Liver (tissue), 3 donors: Measurements from ENCODE around the gene ENOX2.

Source experiments
- EGR1 ChIP-seq, 2 donors: IDR thresholded peaks; 2 replicates each; pipeline ENCODE4 v1.6.1; 2016 to 2018; ENCODE audit warnings: antibody characterized with exemption in 2 of 2, low read depth in 2 of 2
- GABPA ChIP-seq, 2 donors: IDR thresholded peaks in 1 of 2; conservative IDR thresholded peaks in 1 of 2; 2 replicates each; pipeline ENCODE4 v1.6.1; 2016; ENCODE audit warnings: antibody characterized with exemption in 2 of 2, mild to moderate bottlenecking in 1 of 2, moderate library complexity in 1 of 2
- NR2F2 ChIP-seq: IDR thresholded peaks from 2 replicates; pipeline ENCODE4 v1.6.1; 2016; ENCODE audit warnings: antibody characterized with exemption
- RAD21 ChIP-seq, 2 donors: IDR thresholded peaks; 2 replicates each; pipeline ENCODE4 v1.6.1; 2016; ENCODE audit warnings: antibody characterized with exemption in 2 of 2, mild to moderate bottlenecking in 2 of 2
- RXRA ChIP-seq, 2 donors: IDR thresholded peaks; 2 replicates each; pipeline ENCODE4 v1.6.1; 2017 to 2018; ENCODE audit warnings: antibody characterized with exemption in 2 of 2, mild to moderate bottlenecking in 1 of 2
- YY1 ChIP-seq: IDR thresholded peaks from 2 replicates; pipeline ENCODE4 v1.6.1; 2016; ENCODE audit warnings: antibody characterized with exemption, mild to moderate bottlenecking
- TF ChIP-seq, protein P1 (sequence below): fragments of 150-350 bp; IDR thresholded peaks from 2 replicates; pipeline ENCODE4 v1.5.1; 2017; ENCODE audit warnings: improper control_type of control experiment, low read depth, low read length; ENCODE audit not compliant: missing input control
- TF ChIP-seq, protein P2 (sequence below): IDR thresholded peaks from 2 replicates; pipeline ENCODE4 v1.6.1; 2016; ENCODE audit warnings: antibody characterized with exemption
- TF ChIP-seq, protein P3 (sequence below): IDR thresholded peaks from 2 replicates; pipeline ENCODE4 v1.6.1; 2016; ENCODE audit warnings: antibody characterized with exemption, mild to moderate bottlenecking
- TF ChIP-seq, protein P4 (sequence below): IDR thresholded peaks from 2 replicates; pipeline ENCODE4 v1.6.1; 2016; ENCODE audit warnings: antibody characterized with exemption
- TF ChIP-seq, protein P5 (sequence below): IDR thresholded peaks from 2 replicates; pipeline ENCODE4 v1.6.1; 2016; ENCODE audit warnings: antibody characterized with exemption
- donor health status: healthy.
- donor health status: healthy.

DNA sequence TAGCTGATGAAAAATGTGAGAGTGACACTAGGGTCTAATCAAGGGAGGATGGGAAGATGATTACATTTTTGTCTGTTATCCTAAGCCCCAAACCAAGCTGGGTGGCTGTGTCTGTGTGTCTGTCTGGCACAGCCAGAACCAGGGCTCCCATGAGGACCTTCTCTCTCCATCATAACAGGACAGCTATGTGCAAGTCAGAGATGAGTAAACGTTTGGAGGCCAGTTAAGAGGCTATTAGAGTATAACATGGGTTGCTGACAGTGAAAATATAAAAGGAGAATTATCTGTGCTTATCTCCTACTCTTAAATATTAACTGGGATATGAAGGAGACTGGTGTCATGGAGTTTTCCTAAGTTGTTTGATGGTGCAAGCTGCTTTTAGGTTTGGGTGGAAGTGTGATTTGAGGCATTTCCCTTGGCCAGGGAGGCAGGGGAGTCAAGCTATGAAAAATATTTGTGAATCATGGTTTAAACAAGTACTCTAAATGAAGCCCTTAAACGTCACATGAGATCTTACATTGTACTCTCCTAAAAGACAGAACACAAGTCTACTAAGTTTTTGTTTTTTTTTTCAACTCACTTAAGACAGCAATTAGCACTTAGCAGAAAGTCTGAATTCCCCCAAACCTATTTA lies 156.2 kb downstream of the ENOX2 start:
- TF ChIP-seq, protein P1, sequence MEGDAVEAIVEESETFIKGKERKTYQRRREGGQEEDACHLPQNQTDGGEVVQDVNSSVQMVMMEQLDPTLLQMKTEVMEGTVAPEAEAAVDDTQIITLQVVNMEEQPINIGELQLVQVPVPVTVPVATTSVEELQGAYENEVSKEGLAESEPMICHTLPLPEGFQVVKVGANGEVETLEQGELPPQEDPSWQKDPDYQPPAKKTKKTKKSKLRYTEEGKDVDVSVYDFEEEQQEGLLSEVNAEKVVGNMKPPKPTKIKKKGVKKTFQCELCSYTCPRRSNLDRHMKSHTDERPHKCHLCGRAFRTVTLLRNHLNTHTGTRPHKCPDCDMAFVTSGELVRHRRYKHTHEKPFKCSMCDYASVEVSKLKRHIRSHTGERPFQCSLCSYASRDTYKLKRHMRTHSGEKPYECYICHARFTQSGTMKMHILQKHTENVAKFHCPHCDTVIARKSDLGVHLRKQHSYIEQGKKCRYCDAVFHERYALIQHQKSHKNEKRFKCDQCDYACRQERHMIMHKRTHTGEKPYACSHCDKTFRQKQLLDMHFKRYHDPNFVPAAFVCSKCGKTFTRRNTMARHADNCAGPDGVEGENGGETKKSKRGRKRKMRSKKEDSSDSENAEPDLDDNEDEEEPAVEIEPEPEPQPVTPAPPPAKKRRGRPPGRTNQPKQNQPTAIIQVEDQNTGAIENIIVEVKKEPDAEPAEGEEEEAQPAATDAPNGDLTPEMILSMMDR, result no peak
- TF ChIP-seq, protein P2, sequence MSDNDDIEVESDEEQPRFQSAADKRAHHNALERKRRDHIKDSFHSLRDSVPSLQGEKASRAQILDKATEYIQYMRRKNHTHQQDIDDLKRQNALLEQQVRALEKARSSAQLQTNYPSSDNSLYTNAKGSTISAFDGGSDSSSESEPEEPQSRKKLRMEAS, result no peak
- TF ChIP-seq, protein P3, sequence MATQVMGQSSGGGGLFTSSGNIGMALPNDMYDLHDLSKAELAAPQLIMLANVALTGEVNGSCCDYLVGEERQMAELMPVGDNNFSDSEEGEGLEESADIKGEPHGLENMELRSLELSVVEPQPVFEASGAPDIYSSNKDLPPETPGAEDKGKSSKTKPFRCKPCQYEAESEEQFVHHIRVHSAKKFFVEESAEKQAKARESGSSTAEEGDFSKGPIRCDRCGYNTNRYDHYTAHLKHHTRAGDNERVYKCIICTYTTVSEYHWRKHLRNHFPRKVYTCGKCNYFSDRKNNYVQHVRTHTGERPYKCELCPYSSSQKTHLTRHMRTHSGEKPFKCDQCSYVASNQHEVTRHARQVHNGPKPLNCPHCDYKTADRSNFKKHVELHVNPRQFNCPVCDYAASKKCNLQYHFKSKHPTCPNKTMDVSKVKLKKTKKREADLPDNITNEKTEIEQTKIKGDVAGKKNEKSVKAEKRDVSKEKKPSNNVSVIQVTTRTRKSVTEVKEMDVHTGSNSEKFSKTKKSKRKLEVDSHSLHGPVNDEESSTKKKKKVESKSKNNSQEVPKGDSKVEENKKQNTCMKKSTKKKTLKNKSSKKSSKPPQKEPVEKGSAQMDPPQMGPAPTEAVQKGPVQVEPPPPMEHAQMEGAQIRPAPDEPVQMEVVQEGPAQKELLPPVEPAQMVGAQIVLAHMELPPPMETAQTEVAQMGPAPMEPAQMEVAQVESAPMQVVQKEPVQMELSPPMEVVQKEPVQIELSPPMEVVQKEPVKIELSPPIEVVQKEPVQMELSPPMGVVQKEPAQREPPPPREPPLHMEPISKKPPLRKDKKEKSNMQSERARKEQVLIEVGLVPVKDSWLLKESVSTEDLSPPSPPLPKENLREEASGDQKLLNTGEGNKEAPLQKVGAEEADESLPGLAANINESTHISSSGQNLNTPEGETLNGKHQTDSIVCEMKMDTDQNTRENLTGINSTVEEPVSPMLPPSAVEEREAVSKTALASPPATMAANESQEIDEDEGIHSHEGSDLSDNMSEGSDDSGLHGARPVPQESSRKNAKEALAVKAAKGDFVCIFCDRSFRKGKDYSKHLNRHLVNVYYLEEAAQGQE, result no peak
- TF ChIP-seq EGR1 (IDR thresholded peaks at IDR 0.05; ENCODE audit: low read depth in 2 of 2), result no peak
- TF ChIP-seq, protein P4, sequence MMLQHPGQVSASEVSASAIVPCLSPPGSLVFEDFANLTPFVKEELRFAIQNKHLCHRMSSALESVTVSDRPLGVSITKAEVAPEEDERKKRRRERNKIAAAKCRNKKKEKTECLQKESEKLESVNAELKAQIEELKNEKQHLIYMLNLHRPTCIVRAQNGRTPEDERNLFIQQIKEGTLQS, result no peak
- TF ChIP-seq NR2F2, result no peak
- TF ChIP-seq GABPA (IDR thresholded peaks at IDR 0.05 in 1 of 2, conservative IDR thresholded peaks at IDR 0.05 in 1 of 2), result no peak
- no peak for TF ChIP-seq RXRA (IDR thresholded peaks at IDR 0.05)
- TF ChIP-seq RAD21 (IDR thresholded peaks at IDR 0.05), result no peak
- no peak for TF ChIP-seq YY1
- TF ChIP-seq, protein P5, sequence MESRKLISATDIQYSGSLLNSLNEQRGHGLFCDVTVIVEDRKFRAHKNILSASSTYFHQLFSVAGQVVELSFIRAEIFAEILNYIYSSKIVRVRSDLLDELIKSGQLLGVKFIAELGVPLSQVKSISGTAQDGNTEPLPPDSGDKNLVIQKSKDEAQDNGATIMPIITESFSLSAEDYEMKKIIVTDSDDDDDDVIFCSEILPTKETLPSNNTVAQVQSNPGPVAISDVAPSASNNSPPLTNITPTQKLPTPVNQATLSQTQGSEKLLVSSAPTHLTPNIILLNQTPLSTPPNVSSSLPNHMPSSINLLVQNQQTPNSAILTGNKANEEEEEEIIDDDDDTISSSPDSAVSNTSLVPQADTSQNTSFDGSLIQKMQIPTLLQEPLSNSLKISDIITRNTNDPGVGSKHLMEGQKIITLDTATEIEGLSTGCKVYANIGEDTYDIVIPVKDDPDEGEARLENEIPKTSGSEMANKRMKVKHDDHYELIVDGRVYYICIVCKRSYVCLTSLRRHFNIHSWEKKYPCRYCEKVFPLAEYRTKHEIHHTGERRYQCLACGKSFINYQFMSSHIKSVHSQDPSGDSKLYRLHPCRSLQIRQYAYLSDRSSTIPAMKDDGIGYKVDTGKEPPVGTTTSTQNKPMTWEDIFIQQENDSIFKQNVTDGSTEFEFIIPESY, result no peak
